ENCODE results near the gene PRKCE. TPM values are rescaled to one million over a fixed set of nuclear protein-coding genes. Genes with fewer than 3 reads are reported as not detected.

Gene PRKCE
- polyA plus RNA-seq, 3 donors, result 1.3 to 7.7 (median 2.3) TPM

- H3K4me3 Mint-ChIP-seq, result no peak overlapping the region
- peak overlapping the region in 2 of 7 donors; percentile 5 to 9 for H3K27ac Mint-ChIP-seq
- Histone ChIP-seq H3K27ac (ENCODE audit: low read depth in 1 of 2, low read length in 2 of 2) (no peak overlapping the region), H3K4me2 (replicated peaks; ENCODE audit: extremely low read depth, low read length, poor library complexity, severe bottlenecking) (no peak overlapping the region), H3K79me2 (ENCODE audit: insufficient read depth, low read length) (no peaks in the 10 kb centered on the region), H2AFZ (ENCODE audit: insufficient read depth, low read depth, low read length, poor library complexity, severe bottlenecking) (no peak overlapping the region), H4K20me1 (ENCODE audit: insufficient read depth, low read length) (no peaks in the 10 kb centered on the region), H3K27me3 (ENCODE audit: control insufficient read depth in 2 of 2, insufficient read depth in 2 of 2, low read length in 2 of 2) (no peaks in the 10 kb centered on the region), H3K4me3 (replicated peaks in 1 of 3; ENCODE audit: low read depth in 2 of 3, low read length in 3 of 3) (no peak overlapping the region), H3K4me1 (ENCODE audit: control insufficient read depth in 1 of 2, insufficient read depth in 2 of 2, low read length in 2 of 2) (no peaks in the 10 kb centered on the region), H3K9me3 (replicated peaks in 1 of 2; ENCODE audit: control insufficient read depth in 1 of 2, insufficient read depth in 1 of 2, low read length in 2 of 2) (no peaks in the 10 kb centered on the region), H3K36me3 (replicated peaks in 1 of 2; ENCODE audit: control insufficient read depth in 1 of 2, insufficient read depth in 2 of 2, low read length in 2 of 2) (no peaks in the 10 kb centered on the region), H3K9ac (ENCODE audit: insufficient read depth, low read length, poor library complexity, severe bottlenecking) (no peak overlapping the region)
- no peak for DNase-seq
- WGBS (ENCODE audit: insufficient coverage), result 92% methylated on average over 5 of the region's 5 CpGs
- no peaks in the 10 kb centered on the region for H3K9me3 Mint-ChIP-seq
- intact Hi-C loops (cut with micrococcal nuclease), result no loop called here
- peaks cover 0 to 1% (median 0%) of the 10 kb centered on the region in 3 donors for H3K27me3 Mint-ChIP-seq (ENCODE audit: low read depth in 3 of 3)
- peaks cover 6 to 18% of the 10 kb centered on the region in 2 donors for H3K36me3 Mint-ChIP-seq
- H3K4me1 Mint-ChIP-seq, result no peaks in the 10 kb centered on the region
- TF ChIP-seq CTCF (IDR thresholded peaks at IDR 0.05), result no peak
Observed at GRCh38 chr2:46034535-46034934, 383.1 kb downstream of the PRKCE start.

GRCh38 chr2:46036929-46037328 lies 385.5 kb downstream of the PRKCE start:
- H2AFZ ChIP-seq (ENCODE audit: insufficient read depth, low read depth, low read length, poor library complexity, severe bottlenecking), result no peak overlapping the region
- DNase-seq, result no peak
- intact Hi-C loops (cut with micrococcal nuclease), result no loop called here
- no peak overlapping the region for H3K9ac ChIP-seq (ENCODE audit: insufficient read depth, low read length, poor library complexity, severe bottlenecking)
- TF ChIP-seq CTCF (IDR thresholded peaks at IDR 0.05), result no peak
- Mint-ChIP-seq H3K9me3 (no peaks in the 10 kb centered on the region), H3K4me3 (no peak overlapping the region), H3K27me3 (ENCODE audit: low read depth in 3 of 3) (peaks cover 0 to 1% (median 0%) of the 10 kb centered on the region in 3 donors), H3K27ac (no peak overlapping the region), H3K4me1 (no peaks in the 10 kb centered on the region), H3K36me3 (peaks cover 6 to 15% of the 10 kb centered on the region in 2 donors)
- H3K79me2 ChIP-seq (ENCODE audit: insufficient read depth, low read length), result no peaks in the 10 kb centered on the region
- H3K36me3 ChIP-seq (replicated peaks in 1 of 2; ENCODE audit: control insufficient read depth in 1 of 2, insufficient read depth in 2 of 2, low read length in 2 of 2), result no peaks in the 10 kb centered on the region
- H3K4me3 ChIP-seq (replicated peaks in 1 of 3; ENCODE audit: low read depth in 2 of 3, low read length in 3 of 3), result no peak overlapping the region
- H3K4me1 ChIP-seq (ENCODE audit: control insufficient read depth in 1 of 2, insufficient read depth in 2 of 2, low read length in 2 of 2), result no peaks in the 10 kb centered on the region
- H3K27ac ChIP-seq (ENCODE audit: low read depth in 1 of 2, low read length in 2 of 2), result no peak overlapping the region
- no peaks in the 10 kb centered on the region for H3K9me3 ChIP-seq (replicated peaks in 1 of 2; ENCODE audit: control insufficient read depth in 1 of 2, insufficient read depth in 1 of 2, low read length in 2 of 2)
- H3K27me3 ChIP-seq (ENCODE audit: control insufficient read depth in 2 of 2, insufficient read depth in 2 of 2, low read length in 2 of 2), result no peaks in the 10 kb centered on the region
- H4K20me1 ChIP-seq (ENCODE audit: insufficient read depth, low read length), result no peaks in the 10 kb centered on the region
- WGBS (ENCODE audit: insufficient coverage), result 96% methylated on average over 3 of the region's 7 CpGs
- no peak overlapping the region for H3K4me2 ChIP-seq (replicated peaks; ENCODE audit: extremely low read depth, low read length, poor library complexity, severe bottlenecking)
